Fibroblast of pulmonary artery (primary cell): Measurements from ENCODE around the gene RNF32.

Experiments
- DNase-seq: peaks from one replicate; pipeline ENCODE4 v3.0.0-alpha.2; 2010; ENCODE audit warnings: low read depth
- H3K4me3 ChIP-seq: replicated peaks from 2 replicates; pipeline ENCODE4 v1.5.1; 2011; ENCODE audit warnings: low read depth, mild to moderate bottlenecking, control low read depth, low read length, moderate library complexity
- TF ChIP-seq, protein P1 (sequence below): IDR thresholded peaks from 2 replicates; pipeline ENCODE4 v1.5.1; 2011; ENCODE audit warnings: mild to moderate bottlenecking, control low read depth, low read length, inconsistent platforms; ENCODE audit errors: missing control alignments

RNF32 gene

DNA sequence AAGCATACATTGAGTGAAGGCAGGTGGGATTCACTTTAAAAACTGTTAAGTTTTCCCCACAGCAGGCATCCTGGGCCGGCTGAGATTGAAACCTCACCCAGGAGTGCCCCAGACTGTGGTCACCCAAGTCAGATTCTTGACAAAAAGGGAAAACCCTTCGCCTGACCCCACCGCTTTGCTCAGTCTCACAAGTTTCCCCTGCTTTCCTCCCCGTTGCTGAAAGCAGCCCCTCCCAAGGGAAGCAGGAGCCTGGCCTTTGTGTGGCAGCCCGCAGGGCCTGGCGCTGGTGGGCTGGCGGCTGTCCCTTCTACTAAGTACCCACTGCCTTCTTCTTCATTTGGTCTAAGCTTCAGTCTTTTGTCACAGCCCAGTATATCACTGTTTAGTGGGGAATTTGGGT is 16.0 kb downstream of the RNF32 start:
- no peak overlapping the region for H3K4me3 ChIP-seq
- no peak for DNase-seq
- TF ChIP-seq, protein P1, sequence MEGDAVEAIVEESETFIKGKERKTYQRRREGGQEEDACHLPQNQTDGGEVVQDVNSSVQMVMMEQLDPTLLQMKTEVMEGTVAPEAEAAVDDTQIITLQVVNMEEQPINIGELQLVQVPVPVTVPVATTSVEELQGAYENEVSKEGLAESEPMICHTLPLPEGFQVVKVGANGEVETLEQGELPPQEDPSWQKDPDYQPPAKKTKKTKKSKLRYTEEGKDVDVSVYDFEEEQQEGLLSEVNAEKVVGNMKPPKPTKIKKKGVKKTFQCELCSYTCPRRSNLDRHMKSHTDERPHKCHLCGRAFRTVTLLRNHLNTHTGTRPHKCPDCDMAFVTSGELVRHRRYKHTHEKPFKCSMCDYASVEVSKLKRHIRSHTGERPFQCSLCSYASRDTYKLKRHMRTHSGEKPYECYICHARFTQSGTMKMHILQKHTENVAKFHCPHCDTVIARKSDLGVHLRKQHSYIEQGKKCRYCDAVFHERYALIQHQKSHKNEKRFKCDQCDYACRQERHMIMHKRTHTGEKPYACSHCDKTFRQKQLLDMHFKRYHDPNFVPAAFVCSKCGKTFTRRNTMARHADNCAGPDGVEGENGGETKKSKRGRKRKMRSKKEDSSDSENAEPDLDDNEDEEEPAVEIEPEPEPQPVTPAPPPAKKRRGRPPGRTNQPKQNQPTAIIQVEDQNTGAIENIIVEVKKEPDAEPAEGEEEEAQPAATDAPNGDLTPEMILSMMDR = no peak

DNA sequence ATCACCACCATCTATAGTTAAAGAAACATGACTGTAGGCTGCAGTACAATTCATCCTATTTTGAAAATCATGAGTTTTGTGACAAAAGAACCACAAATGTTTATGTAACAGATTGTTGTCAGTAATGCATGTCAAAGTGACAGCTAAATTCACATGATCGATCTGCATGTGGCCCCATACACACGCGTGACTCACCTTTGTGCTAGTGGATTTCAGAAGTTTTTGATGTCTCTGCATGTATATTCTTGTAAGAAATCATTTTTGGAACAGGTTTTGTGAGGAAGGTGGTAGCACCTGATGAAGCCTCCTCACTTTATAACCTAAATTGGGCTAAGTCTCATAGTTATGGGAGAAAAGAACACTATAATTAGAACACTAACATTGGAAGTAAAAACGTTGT is 17.1 kb downstream of the RNF32 start:
- DNase-seq = no peak
- TF ChIP-seq, protein P1 = no peak
- H3K4me3 ChIP-seq = no peak overlapping the region

DNA sequence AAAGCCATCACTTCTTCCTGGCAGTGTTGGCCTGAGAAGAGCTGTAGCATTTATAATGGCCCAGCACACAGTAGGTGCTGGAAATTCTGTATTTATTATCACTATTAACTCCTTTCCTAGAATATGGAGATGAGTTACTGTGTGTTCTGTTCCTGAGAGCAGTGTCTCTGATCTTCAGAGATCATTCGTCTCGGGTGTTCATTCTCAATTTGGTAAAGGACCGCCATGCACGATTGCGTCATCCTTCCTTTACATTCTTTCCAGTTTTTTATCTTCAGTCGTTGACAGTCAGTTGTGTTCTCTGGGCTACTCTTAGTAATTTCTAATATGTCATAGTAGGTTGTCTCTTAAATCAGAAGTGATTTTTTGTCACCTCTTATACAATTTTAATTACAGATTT is 18.6 kb downstream of the RNF32 start:
- no peak for DNase-seq
- TF ChIP-seq, protein P1 = no peak

DNA sequence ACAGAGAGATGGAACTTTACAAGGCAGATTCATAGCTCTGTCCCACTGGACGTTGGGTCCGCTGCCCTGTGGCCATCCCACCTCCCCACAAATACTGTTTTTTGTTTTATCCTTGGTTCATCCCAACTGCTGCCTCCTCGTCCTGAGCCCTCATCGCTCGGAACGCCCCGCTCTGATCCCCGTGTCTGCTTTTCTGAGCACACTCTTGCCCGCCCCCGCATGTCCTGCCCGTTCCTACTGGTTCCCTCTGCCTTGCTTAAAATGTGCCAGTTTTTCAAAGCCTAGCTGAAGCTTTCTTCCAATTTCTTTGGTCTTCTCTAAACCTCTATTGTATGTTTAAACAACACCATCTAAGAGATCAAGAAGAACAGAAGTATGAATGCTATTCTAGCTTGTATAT is 19.4 kb downstream of the RNF32 start:
- TF ChIP-seq, protein P1 = no peak
- DNase-seq = no peak
- no peak overlapping the region for H3K4me3 ChIP-seq

More for the DNA sequence above, 18.6 kb downstream of the RNF32 start:
- no peak overlapping the region for H3K4me3 ChIP-seq

DNA sequence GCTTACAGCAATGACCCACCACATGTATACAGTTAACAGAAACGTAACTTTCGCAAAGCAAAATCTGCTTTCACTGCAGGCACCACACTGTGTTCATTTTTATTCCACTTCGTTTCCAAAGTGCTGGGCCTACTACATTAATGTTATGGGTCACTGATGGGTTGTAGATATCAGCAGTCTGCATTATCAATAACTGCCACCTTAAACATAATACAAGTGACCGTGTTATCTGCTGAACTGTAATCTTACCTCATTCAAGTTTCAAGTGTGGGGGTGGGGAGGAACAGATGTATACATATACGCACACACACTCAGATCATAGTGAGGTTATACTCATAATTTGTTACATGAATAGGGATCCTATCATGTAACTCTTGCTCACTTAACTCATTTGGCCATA is 21.1 kb downstream of the RNF32 start:
- TF ChIP-seq, protein P1 = no peak
- no peak overlapping the region for H3K4me3 ChIP-seq
- DNase-seq = no peak

DNA sequence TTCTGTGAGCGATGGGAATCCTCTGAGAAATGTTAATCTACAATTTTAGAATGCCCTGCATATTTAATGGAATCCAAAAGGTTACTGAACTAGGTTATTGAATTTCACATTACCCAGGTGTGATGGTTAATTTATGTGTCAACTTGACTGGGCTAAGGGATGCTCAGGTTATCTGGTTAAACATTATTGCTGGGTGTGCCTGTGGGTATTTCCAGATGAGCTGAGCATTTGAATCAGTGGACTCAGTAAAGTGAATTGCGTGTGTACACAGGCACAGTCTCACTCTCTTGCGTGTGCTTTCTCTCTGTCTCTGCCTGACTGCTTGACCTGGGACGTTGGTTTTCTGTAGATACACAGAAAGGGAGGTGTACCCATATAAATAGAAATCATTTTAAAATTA is 21.7 kb downstream of the RNF32 start:
- TF ChIP-seq, protein P1 = no peak
- H3K4me3 ChIP-seq = no peak overlapping the region

DNA sequence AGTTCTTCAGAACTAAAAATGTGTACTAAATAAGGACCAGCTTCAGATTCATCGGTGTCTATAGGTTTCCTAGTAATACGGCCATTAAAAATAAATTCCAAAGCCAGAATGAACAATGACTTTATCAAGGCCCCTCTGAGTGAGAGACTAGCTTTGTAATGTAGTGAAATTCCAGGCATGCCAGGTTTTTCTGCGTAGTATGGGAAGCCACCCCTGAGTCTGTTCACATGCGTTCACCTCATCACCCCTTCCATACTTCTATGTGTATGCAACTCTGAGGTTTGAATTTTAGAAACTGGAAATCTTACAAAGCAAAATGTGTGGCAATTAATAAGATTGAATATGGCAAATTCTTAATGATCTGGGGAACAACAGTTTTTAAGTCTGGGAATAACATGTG is 24.5 kb downstream of the RNF32 start:
- DNase-seq = peak; percentile 55
- no peak overlapping the region for H3K4me3 ChIP-seq
- TF ChIP-seq, protein P1 = no peak

More for the DNA sequence above, 21.7 kb downstream of the RNF32 start:
- DNase-seq = no peak
